GM21390 (cell line): ENCODE measurements around the gene VEZT.
"Not testable (repeated sequence)": the region's sequence is repeated elsewhere in the genome, so short reads cannot be mapped to it uniquely, and the experiment has no call there.

Experiments
- ATAC-seq: cut with Tn5 transposase; IDR thresholded peaks from one replicate; pipeline ENCODE4 v1.9.1; 2021; ENCODE audit not compliant: unreplicated experiment

Gene VEZT

GRCh38 chr12:95253386-95253785 is 35.8 kb downstream of the VEZT start:
- ATAC-seq = no peak

DNA sequence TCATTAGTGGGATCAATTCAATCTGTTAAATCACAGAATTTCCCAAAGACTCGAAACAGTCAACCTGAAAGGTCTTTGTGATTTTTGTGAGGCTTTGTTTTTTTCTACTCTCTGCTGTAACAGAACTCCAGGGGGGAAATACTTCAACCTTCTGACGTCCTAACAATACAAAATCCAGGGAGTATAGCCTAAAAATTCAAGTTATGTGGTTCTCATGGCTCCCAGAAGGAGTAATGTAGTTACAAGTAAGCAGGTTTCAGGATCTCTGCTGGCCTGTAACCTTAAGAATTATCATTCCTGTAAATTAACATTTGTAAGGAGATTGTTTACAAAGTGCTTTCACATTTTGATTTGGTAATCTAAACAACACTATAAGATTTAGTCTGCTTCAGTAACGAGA is 39.9 kb downstream of the VEZT start:
- no peak for ATAC-seq

DNA sequence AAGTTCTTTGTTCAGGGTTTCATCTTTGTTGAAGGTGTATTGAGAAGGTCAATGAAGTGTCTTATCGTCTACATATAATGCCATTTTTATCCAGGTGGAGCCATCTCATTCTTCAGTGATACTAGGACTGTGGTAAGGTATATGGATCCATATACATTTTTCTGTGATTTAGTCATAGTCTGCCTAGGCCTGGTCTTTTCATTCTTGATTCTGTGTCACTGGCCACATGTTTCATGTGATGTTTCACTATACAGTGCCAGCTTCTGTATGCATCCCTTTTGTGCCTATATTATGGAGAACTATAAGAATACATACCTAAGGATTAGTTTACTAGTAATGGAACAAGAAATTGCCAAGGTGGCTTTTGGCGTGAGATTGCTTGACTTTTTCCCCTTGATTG is 40.5 kb downstream of the VEZT start:
- ATAC-seq = no peak

GRCh38 chr12:95258803-95259202 is 41.2 kb downstream of the VEZT start:
- no peak for ATAC-seq

DNA sequence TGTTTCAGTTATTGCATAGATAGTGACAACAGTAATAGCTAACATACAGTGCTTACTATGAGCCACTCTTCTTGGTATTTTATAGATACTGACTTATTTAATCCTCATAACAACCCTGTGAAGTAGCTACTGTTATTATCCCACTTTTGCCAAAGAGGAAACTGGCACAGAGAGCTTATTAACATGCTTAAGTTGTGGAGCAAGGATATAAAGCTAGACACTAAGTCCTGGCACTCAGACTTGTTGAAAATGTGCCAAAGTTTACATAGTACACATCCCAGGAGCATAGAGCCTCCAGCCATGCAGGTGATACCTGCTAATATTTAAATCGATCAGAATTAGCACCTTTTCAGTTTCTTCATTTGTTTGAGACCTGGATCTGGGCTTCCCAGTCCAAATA is 41.8 kb downstream of the VEZT start:
- no peak for ATAC-seq

DNA sequence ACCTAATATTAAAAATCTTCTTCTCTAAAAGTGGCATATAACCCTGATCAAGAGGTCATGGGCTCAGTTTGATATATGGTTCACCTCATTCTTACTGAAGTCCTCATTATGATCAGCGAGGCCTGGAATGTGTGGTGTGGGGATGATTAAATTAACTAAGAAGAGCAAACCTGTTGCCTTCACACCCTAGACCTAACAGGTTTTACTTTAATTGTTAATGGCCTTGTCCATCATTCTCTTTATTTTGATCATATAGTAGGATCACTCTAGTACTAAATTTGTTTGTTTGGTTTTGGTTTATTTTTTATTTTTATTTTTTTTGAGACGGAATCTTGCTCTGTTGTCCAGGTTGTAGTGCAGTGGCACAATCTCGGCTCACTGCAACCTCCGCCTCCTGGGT is 43.5 kb downstream of the VEZT start:
- ATAC-seq = no peak

DNA sequence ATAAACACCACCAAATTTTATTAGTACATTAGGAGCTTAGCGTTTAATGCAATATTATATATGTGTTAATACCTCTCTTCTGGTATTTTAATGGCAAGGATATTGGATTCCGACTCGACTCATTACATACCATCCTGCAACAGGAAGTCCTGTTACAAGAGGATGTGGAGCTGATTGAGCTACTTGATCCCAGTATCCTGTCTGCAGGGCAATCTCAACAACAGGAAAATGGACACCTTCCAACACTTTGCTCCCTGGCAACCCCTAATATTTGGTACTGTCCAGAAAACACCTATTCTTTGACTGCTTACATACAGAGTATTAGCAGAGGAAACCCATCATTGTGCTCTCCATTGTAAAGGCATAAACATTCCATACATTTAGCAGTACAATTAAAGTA is 45.2 kb downstream of the VEZT start:
- no peak for ATAC-seq

- no peak for ATAC-seq
These were observed 48.2 kb downstream of the VEZT start for GRCh38 chr12:95265765-95266164.

DNA sequence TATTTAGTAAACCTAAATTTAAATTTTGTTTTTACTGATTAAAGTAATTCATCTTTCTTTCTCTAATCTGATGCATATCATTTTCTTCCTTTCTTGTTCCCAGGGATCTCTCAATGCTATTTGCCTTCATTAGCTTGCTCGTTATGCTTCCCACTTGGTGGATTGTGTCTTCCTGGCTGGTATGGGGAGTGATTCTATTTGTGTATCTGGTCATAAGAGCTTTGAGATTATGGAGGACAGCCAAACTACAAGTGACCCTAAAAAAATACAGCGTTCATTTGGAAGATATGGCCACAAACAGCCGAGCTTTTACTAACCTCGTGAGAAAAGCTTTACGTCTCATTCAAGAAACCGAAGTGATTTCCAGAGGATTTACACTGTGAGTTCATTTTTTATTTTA is 48.6 kb downstream of the VEZT start:
- no peak for ATAC-seq

GRCh38 chr12:95269892-95270291 is 52.3 kb downstream of the VEZT start:
- no peak for ATAC-seq

- no peak for ATAC-seq
These were observed 53.9 kb downstream of the VEZT start for GRCh38 chr12:95271465-95271864.

GRCh38 chr12:95277139-95277538 is 59.5 kb downstream of the VEZT start:
- ATAC-seq = no peak

DNA sequence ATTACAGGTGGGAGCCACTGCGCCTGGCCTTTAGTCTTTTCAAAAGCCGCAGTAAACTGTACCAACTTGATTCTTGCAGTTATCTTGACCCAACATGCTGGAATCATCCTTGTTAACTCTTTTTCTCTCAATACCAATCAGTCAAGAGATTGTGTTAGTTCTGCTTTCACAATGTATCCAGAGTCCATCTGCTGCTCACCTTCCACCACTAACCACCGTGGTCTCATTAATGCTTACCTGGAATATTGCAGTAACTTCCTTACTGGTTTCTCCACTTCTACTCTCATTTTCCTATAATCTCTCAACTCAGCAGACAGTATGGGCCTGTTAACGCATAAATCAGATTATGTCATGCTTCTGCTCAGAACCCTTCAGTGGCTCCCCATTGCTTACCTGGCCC is 62.2 kb downstream of the VEZT start:
- ATAC-seq = no peak

DNA sequence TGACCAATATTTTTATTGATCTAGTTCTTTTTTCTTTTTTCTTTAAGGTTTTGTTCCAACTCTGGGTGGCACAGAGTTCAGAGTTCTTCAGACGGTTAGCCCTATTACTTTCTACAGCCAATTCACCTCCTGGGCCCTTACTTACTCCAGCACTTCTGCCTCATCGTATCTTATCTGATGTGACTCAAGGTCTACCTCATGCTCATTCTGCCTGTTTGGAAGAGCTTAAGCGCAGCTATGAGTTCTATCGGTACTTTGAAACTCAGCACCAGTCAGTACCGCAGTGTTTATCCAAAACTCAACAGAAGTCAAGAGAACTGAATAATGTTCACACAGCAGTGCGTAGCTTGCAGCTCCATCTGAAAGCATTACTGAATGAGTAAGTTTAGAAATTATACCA is 64.7 kb downstream of the VEZT start:
- no peak for ATAC-seq

DNA sequence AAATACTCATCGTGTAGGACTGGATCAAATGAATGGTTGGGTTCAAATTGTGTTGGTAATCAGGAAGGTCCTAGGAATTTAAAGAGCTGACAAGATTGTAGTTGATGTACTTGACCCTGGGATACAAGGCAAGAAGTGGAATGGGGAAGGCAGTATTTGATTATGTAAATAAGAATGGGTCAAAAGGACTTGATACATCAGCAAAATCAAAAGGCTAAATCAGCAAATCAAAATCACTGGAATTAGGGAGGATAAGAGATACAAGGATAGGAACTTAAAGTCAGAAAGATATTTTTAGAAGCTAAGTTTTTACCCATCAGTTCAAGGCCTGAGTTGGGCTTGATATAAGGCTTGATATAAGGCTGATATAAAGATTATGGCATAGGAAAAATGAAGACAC is 65.8 kb downstream of the VEZT start:
- no peak for ATAC-seq

GRCh38 chr12:95286713-95287112 is 69.1 kb downstream of the VEZT start:
- no peak for ATAC-seq

DNA sequence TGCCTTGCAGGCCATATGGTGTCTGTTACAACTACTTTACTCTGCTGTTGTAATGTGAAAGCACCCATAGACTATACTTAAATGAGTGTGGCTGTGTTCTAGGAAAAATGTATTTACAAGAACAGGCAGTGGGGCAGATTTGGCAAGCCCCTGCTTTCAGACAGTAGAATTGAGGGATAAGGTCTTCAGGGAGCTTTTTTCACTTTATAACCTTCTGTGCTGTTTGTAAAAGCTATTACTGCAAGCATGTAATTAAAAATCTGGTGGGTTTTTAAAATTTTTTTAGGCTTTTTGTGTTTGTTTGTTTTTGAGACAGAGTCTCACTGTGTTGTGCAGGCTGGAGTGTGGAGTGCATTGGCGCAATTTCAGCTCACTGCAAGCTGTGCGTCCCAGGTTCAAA is 73.9 kb downstream of the VEZT start:
- ATAC-seq = no peak

DNA sequence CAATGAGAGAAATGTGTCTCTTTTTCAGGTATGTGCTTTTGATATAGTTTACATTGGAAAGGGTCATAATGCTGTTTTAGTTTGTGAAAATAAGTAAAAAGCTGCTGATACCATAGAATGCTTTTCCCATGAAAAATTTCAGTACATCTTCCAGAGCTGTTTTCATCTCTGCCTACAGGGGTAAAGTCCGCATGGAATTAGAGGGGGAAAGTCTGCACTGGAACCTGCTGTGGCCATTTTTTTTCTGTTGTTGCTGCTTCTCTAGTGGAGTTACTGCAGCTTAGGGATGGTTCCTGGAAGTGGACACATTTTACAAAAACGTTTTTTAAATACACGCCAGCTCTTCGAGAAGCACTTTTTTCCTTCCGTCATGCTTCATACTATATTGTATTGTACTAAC is 81.3 kb downstream of the VEZT start:
- ATAC-seq = no peak

DNA sequence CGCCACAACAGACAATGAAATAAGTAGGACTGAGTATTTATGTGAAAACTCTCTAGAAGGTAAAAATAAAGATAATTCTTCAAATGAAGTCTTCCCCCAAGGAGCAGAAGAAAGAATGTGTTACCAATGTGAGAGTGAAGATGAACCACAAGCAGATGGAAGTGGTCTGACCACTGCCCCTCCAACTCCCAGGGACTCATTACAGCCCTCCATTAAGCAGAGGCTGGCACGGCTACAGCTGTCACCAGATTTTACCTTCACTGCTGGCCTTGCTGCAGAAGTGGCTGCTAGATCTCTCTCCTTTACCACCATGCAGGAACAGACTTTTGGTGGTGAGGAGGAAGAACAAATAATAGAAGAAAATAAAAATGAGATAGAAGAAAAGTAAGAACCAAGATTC is 82.7 kb downstream of the VEZT start:
- no peak for ATAC-seq

- no peak for ATAC-seq
These were observed 85.9 kb downstream of the VEZT start for GRCh38 chr12:95303476-95303875.

DNA sequence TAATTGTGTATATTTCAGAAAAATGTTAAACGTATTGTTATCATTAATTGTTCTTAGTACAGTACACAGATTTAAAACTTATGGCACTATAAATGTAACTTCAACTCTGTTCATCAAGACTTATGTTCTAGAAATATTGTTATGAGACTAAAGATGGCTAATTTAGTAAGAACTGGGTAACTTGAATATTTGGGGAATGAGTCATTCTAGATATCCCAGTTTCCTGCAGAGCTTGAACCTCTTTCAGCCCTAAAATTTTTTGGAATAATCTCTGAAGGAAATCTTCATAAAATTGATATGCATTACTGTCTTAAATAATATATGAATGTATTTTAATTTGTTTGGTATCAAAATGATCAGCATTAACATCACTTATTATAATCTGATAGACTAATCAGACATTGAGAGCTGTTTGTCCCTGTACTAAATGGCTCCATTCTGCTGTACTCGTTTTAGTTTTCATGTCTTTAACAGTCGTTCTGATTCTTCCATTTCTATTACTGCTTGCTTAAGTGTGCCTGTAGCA is 87.1 kb downstream of the VEZT start:
- ATAC-seq = no peak

- ATAC-seq = no peak
These were observed 95.0 kb downstream of the VEZT start for GRCh38 chr12:95312656-95313055.

DNA sequence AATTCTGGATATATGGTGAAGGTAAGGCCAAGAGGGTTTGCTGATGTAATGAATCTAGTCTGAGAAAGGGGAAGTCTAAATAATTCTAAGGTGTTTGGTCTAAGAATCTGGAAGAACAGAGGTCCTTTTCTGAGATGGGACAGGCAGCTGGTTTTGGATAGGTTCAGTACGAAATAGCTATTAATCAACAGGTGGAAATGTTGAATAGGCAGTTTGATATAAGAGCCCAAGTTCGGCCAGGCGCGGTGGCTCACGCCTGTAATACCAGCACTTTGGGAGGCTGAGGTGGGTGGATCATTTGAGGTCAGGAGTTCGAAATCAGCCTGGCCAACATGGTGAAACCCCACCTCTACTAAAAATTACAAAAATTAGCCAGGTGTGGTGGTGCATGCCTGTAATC is 97.1 kb downstream of the VEZT start:
- not testable (repeated sequence) for ATAC-seq

- no peak for ATAC-seq
These were observed 99.2 kb downstream of the VEZT start for GRCh38 chr12:95316798-95317197.
